ENCODE data around the gene CRB1.
"Not testable (repeated sequence)": the region's sequence is repeated elsewhere in the genome, so short reads cannot be mapped to it uniquely, and the experiment has no call there.

The CRB1 gene

GRCh38 chr1:197466813-197467212 is 198.8 kb downstream of the CRB1 start:
- DNase-seq: no peak

GRCh38 chr1:197467881-197468280 is 199.8 kb downstream of the CRB1 start:
- no peak for DNase-seq

- DNase-seq: no peak
Observed at GRCh38 chr1:197468543-197469175, 200.6 kb downstream of the CRB1 start.

GRCh38 chr1:197469620-197470210 is 201.7 kb downstream of the CRB1 start:
- peak; percentile 41 to 50 for DNase-seq

GRCh38 chr1:197470330-197470729 is 202.3 kb downstream of the CRB1 start:
- DNase-seq: no peak

- DNase-seq: no peak
Observed at GRCh38 chr1:197471248-197471985, 203.4 kb downstream of the CRB1 start.

GRCh38 chr1:197472141-197472540 is 204.1 kb downstream of the CRB1 start:
- DNase-seq: no peak

GRCh38 chr1:197480446-197480845 is 212.4 kb downstream of the CRB1 start:
- no peak for DNase-seq

GRCh38 chr1:197481101-197481500 is 213.0 kb downstream of the CRB1 start:
- DNase-seq: no peak

- DNase-seq: no peak
Observed at GRCh38 chr1:197485790-197486189, 217.7 kb downstream of the CRB1 start.

GRCh38 chr1:197486946-197487345 is 218.9 kb downstream of the CRB1 start:
- DNase-seq: no peak

GRCh38 chr1:197491505-197491904 is 223.5 kb downstream of the CRB1 start:
- DNase-seq: not testable (repeated sequence)

GRCh38 chr1:197496722-197497121 is 228.7 kb downstream of the CRB1 start:
- no peak for DNase-seq

GRCh38 chr1:197510691-197511378 is 242.8 kb downstream of the CRB1 start:
- DNase-seq: no peak

GRCh38 chr1:197515421-197515820 is 247.4 kb downstream of the CRB1 start:
- no peak for DNase-seq

- DNase-seq: peak; percentile 4 to 33
Observed at GRCh38 chr1:197519741-197520334, 251.8 kb downstream of the CRB1 start.

- DNase-seq: peak; percentile 28 to 31
Observed at GRCh38 chr1:197521118-197521739, 253.2 kb downstream of the CRB1 start.

GRCh38 chr1:197526736-197527371 is 258.8 kb downstream of the CRB1 start:
- DNase-seq: peak; percentile 54 to 60

Measured in AML-193 (cell line).